DMS53 (cell line): Measurements from ENCODE around the gene TRAM2.
A peak's percentile ranks its signal among the peaks of the same experiment; 100 is the strongest.
"Not testable (repeated sequence)": the region's sequence is repeated elsewhere in the genome, so short reads cannot be mapped to it uniquely, and the experiment has no call there.

Source experiments
- DNase-seq: peaks from one replicate; lab custom pipeline; 2025; lab: John Stamatoyannopoulos, UW

Gene TRAM2

GRCh38 chr6:52483671-52484003 is 93.2 kb downstream of the TRAM2 start:
- DNase-seq: no peak

- no peak for DNase-seq
Measured at GRCh38 chr6:52482903-52483670, 93.8 kb downstream of the TRAM2 start.

- DNase-seq: no peak
Measured at GRCh38 chr6:52475307-52475706, 101.6 kb downstream of the TRAM2 start.

- DNase-seq: no peak
Measured at GRCh38 chr6:52474173-52474572, 102.7 kb downstream of the TRAM2 start.

GRCh38 chr6:52461194-52461593 is 115.7 kb downstream of the TRAM2 start:
- DNase-seq: not testable (repeated sequence)

GRCh38 chr6:52457096-52457495 is 119.8 kb downstream of the TRAM2 start:
- DNase-seq: no peak

- peak; percentile 4 for DNase-seq
Measured at GRCh38 chr6:52454556-52454955, 122.3 kb downstream of the TRAM2 start.
